SJSA1 (cell line): ENCODE data around the gene WDR82. TPM values are rescaled to one million over a fixed set of nuclear protein-coding genes. Genes with fewer than 3 reads are reported as not detected.

Source experiments
- DNase-seq, 2 experiments: peaks; one replicate each; pipeline ENCODE4 v3.0.0-alpha.2; 2015 to 2020; ENCODE audit warnings: low spot score in 2 of 2, low read depth in 1 of 2
- H3K27ac ChIP-seq: fragments of 250-450 bp; sonication (Bioruptor Pico); 2 replicates; pipeline ENCODE4 v1.5.1; 2020; ENCODE audit warnings: mild to moderate bottlenecking, moderate library complexity
- H3K27me3 ChIP-seq: fragments of 250-450 bp; sonication (Bioruptor Pico); replicated peaks from 2 replicates; pipeline ENCODE4 v1.5.1; 2020; ENCODE audit warnings: mild to moderate bottlenecking, moderate library complexity
- H3K36me3 ChIP-seq: fragments of 250-450 bp; sonication (Bioruptor Pico); 2 replicates; pipeline ENCODE4 v1.5.1; 2020; ENCODE audit warnings: mild to moderate bottlenecking
- H3K4me1 ChIP-seq: fragments of 250-450 bp; sonication (Bioruptor Pico); replicated peaks from 2 replicates; pipeline ENCODE4 v1.6.1; 2021; ENCODE audit warnings: mild to moderate bottlenecking
- H3K4me3 ChIP-seq: fragments of 250-450 bp; sonication (Bioruptor Pico); 2 replicates; pipeline ENCODE4 v1.5.1; 2020; ENCODE audit warnings: mild to moderate bottlenecking
- H3K9me3 ChIP-seq: fragments of 250-450 bp; sonication (Bioruptor Pico); replicated peaks from 2 replicates; pipeline ENCODE4 v1.5.1; 2020; ENCODE audit warnings: mild to moderate bottlenecking
- total RNA-seq: library from RNA; depleted of rRNA; stranded (reverse); fragments of >200 nt; shearing (Covaris generic); gene quantifications from 2 replicates; pipeline ENCODE4 v1.2.3, GENCODE V29; 2014

WDR82 gene
- total RNA-seq, 1 experiment from 2014 or later = 37.0 TPM

DNA sequence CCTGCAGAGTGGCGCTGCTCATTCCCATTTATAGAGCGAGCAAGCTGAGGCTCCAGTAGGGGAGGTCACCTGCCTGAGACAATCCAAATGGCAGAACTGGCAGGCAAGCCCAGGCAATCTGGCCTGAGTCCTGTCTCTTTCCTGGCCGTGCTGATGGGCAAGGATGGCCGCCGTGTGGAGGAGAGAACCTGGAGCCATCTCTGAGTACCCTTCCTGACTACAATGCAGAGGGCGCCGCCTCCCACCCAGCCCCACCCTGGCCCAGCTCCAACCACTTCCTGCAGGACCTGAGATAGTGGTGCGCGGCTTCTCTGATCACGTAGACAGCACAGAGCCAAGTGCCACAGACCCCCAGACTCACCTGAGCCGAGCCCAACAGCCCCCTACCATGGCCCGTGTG, 60.0 kb downstream of the WDR82 start:
- Histone ChIP-seq H3K36me3 (peaks cover 27% of the 10 kb centered on the region), H3K27me3 (no peaks in the 10 kb centered on the region), H3K27ac (no peak overlapping the region), H3K4me3 (no peak overlapping the region), H3K4me1 (peaks cover 12% of the 10 kb centered on the region), H3K9me3 (no peaks in the 10 kb centered on the region)
- no peak for DNase-seq

DNA sequence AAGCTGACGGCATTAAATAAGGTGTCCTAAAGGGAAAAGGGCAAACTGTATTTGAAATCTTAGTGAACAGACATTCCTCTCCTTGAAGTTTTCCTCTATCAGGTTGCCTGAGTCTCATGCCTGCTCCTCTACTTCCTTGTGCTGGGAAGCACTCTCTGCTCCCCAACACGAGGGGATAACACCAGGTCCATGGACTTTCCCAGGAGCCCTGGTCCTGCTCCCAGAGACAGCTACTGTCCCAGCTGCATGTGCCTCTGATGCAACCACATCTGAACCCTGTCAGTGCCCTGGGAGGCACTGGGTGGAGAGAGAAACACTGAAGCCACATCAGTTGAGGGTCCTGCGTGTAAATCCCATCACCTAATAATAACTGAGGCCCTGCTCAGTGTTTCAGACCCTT, 60.4 kb downstream of the WDR82 start:
- DNase-seq = no peak
- Histone ChIP-seq H3K36me3 (peaks cover 29% of the 10 kb centered on the region), H3K4me1 (peaks cover 12% of the 10 kb centered on the region), H3K9me3 (no peaks in the 10 kb centered on the region), H3K4me3 (no peak overlapping the region), H3K27ac (no peak overlapping the region), H3K27me3 (no peaks in the 10 kb centered on the region)

DNA sequence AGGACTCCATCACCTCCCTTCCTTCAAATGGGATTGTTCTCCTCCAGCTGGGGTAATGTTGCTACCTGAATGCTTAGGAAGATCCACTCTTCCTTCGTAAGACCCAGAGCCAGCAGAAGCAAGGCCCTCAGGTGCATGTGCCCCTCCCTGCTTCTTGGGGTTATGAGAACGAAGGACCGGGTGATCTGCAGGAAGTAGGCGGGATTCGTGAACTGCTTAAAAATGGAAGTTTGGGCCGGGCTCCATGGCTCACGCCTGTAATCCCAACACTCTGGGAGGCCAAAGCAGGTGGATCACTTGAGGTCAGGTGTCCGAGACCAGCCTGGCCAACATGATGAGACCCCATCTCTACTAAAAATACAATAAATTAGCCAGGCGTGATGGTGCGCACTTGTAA, 61.0 kb downstream of the WDR82 start:
- H3K4me1 ChIP-seq = peaks cover 12% of the 10 kb centered on the region
- no peak overlapping the region for H3K27ac ChIP-seq
- DNase-seq = no peak

DNA sequence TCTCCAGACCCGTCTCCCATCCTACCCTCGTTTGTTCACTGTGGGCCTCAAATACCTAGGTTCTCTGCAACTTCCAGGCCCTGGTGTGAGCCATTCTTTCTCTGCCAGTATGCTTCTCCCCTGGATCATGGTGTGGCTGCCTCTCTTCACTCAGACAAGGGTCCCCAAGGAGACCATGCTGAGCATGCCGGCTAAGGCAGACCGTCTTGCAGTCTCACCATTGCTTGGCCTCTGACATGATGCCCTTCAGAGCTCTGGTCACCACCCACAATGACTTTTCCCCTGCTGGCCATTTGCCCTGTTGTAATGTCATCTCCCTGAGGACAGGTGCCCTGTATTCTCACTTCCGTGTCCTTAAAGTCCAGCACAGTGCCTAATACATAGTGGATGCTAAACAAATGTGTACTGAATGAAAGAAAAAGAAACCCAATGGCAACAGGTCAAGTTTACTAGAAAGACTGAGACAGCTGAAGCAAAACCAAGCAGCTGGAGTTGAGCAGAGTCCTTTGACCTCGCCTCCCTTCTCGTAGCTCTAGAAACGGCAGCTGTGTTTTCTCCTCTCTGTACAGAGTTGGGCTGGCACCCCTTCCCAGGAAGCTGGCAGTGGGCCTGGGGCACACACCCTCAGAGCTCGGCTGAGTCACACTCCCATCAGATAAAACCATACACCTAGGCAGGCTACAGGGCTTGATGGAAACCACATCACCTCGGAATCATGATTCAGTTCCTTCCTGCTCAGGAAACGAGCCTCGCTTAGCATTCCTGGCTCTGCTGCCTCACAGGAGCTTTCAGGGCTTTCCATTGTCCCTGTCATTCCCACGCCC, 61.7 kb downstream of the WDR82 start:
- H3K4me1 ChIP-seq = peaks cover 12% of the 10 kb centered on the region
- H3K27ac ChIP-seq = no peak overlapping the region
- DNase-seq = no peak

More for the DNA sequence above, 61.0 kb downstream of the WDR82 start:
- H3K9me3 ChIP-seq = no peaks in the 10 kb centered on the region
- H3K4me3 ChIP-seq = no peak overlapping the region
- peaks cover 35% of the 10 kb centered on the region for H3K36me3 ChIP-seq
- no peaks in the 10 kb centered on the region for H3K27me3 ChIP-seq

DNA sequence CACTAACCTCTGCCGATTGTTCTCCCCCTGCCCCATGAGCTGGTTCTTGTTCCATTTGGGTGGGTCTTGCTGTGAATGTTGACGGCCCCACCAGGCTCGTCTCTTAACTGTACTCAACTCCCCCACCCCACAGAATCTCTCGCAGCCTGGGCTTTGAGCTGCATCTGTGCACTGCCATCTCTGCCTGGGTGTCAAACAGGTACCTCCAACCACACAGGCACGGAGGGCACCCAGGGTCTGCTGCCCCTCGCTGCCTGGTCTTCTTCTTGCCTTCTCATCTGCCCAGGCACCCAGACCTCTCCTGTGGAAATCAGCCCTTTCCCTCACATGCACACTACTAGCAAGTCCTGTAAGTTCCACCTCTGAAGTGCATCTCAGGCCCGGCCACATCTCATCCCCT, 63.1 kb downstream of the WDR82 start:
- no peaks in the 10 kb centered on the region for H3K27me3 ChIP-seq
- no peak for DNase-seq
- no peak overlapping the region for H3K27ac ChIP-seq
- peaks cover 53% of the 10 kb centered on the region for H3K36me3 ChIP-seq
- no peaks in the 10 kb centered on the region for H3K9me3 ChIP-seq
- H3K4me3 ChIP-seq = no peak overlapping the region
- H3K4me1 ChIP-seq = peaks cover 12% of the 10 kb centered on the region

More for the DNA sequence above, 61.7 kb downstream of the WDR82 start:
- Histone ChIP-seq H3K27me3 (no peaks in the 10 kb centered on the region), H3K4me3 (no peak overlapping the region), H3K36me3 (peaks cover 39% of the 10 kb centered on the region), H3K9me3 (no peaks in the 10 kb centered on the region)

DNA sequence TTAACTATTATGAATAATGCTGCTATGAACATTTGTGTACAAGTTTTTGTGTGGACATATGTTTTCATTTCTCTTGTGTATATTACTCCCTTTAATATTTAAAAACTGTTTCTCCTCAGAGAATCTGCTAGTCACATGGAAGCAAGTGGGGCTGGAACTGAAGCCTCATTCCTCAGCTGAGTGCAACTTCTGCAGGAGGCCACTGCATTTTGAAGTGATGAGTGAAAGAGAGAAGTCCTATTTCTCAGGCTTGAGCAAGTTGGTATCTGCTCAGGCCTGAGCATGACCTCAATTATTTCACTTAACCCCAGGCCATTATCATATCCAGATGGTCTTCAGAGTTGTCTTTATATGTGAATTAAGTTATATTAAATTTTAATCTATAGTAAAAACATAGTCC, 64.5 kb downstream of the WDR82 start:
- H3K9me3 ChIP-seq = no peaks in the 10 kb centered on the region
- no peak overlapping the region for H3K27ac ChIP-seq
- no peak overlapping the region for H3K4me3 ChIP-seq
- no peak for DNase-seq
- H3K4me1 ChIP-seq = peaks cover 12% of the 10 kb centered on the region
- no peaks in the 10 kb centered on the region for H3K27me3 ChIP-seq
- H3K36me3 ChIP-seq = peaks cover 68% of the 10 kb centered on the region

DNA sequence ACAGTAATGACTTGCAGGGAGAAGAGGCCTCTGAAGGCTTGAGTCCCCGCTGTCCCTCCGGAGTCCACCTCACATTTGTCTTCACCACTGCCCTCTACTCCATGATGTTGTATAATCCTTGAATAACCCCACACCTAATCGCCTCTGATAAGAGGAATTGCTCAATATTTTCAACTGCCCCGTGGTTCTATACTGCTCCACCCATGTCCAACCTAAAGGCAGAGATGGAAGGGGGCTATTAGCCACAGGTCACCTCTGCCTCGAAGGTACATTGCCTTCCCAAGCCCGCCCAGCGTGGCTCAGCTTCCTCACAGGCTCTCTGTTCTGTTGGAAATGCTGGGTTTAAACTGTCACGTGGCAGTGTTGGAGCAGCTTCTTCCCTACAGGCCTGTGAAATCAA, 65.4 kb downstream of the WDR82 start:
- peaks cover 77% of the 10 kb centered on the region for H3K36me3 ChIP-seq
- H3K4me1 ChIP-seq = peaks cover 12% of the 10 kb centered on the region
- H3K27me3 ChIP-seq = no peaks in the 10 kb centered on the region
- DNase-seq = no peak
- H3K27ac ChIP-seq = no peak overlapping the region
- no peak overlapping the region for H3K4me3 ChIP-seq
- H3K9me3 ChIP-seq = no peaks in the 10 kb centered on the region

DNA sequence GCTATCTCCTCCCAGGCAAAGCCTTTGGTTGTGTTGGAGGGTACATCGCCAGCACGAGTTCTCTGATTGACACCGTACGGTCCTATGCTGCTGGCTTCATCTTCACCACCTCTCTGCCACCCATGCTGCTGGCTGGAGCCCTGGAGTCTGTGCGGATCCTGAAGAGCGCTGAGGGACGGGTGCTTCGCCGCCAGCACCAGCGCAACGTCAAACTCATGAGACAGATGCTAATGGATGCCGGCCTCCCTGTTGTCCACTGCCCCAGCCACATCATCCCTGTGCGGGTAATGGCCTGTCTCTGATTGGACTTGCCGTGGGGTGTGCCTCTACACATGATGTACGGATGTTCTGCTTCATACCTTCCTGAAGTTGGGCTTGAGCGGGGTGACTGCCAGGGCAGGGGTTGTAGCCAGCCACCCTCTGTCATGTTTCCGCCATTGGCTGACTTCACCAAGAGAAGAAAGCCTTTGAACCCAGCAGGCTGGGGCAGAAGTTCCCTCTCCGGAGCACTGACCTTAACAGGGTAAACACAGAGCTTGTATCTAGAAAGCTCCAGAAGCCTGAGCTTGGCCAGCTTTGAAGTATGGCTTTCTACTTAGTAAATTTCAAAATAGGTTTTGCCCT, 67.1 kb downstream of the WDR82 start:
- DNase-seq = no peak
- peaks cover 93% of the 10 kb centered on the region for H3K36me3 ChIP-seq

DNA sequence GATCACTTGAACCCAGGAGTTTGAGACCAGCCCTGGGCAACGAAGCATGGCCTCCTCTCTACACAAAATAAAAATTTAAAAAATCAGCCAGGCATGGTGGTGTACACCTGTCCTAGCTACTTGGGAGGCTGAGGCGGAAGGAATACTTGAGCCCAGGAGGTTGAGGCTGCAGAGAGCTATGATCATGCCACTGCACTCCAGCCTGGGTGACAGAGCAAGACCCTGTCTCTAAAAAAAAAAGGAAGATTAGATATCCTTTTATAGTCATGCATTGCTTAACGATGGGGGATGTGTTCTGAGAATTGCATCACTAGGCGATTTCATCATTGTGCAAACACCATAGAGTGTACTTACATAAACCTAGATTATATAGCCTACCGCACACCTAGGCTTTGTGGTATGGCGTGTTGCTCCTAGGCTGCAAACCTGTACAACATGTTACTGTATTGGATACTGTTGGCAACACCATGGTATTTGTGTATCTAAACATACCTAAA, 67.9 kb downstream of the WDR82 start:
- Histone ChIP-seq H3K9me3 (no peaks in the 10 kb centered on the region), H3K27ac (no peak overlapping the region), H3K36me3 (peaks cover 96% of the 10 kb centered on the region), H3K27me3 (no peaks in the 10 kb centered on the region), H3K4me3 (no peak overlapping the region), H3K4me1 (no peaks in the 10 kb centered on the region)
- DNase-seq = no peak

More for the DNA sequence above, 67.1 kb downstream of the WDR82 start:
- H3K27me3 ChIP-seq = no peaks in the 10 kb centered on the region
- H3K27ac ChIP-seq = no peak overlapping the region
- H3K4me1 ChIP-seq = no peaks in the 10 kb centered on the region; the same call in 1 of the 2 replicates
- H3K9me3 ChIP-seq = no peaks in the 10 kb centered on the region
- H3K4me3 ChIP-seq = no peak overlapping the region

DNA sequence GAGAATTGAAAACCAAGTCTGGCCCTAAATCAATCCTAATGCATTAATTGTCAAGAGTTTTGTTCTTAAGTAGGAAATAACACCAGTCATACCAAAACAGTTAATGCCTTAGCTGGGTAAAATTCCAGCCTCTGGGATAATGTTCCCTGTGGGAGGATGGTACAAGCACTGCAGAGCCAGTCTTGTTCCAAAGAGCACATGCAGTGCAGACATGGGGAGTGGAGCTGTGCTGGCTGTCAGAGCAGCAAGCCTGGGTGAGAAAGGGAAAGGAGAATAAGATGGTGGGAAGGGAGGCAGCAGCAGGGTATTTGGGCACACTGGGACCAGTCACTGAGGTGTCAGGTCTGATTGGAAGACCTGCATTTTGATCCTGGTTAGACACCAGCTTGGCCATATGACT, 68.4 kb downstream of the WDR82 start:
- no peak for DNase-seq
- Histone ChIP-seq H3K4me1 (no peaks in the 10 kb centered on the region), H3K36me3 (peaks cover 96% of the 10 kb centered on the region), H3K27ac (no peak overlapping the region), H3K9me3 (no peaks in the 10 kb centered on the region), H3K27me3 (no peaks in the 10 kb centered on the region), H3K4me3 (no peak overlapping the region)

DNA sequence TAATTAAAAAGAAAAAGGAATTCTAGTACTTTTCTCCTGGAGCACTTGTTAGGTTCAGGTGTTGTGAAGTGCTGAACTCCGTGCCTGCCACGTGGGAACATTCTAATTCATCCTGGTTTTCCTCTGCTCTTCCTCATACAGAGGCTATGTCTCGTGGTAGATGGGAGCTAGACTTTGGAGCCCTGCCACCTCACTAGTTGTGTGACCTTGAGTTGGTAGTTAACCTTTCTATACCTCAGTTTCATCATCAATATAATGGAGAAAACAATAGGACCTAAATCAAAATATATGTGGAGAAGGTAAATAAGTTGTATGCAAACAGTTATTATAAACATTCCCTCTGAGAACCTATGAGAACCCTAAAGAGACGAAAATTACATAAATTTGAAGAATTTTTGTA, 69.9 kb downstream of the WDR82 start:
- Histone ChIP-seq H3K36me3 (peaks cover 96% of the 10 kb centered on the region), H3K27me3 (no peaks in the 10 kb centered on the region), H3K9me3 (no peaks in the 10 kb centered on the region), H3K4me1 (no peaks in the 10 kb centered on the region), H3K27ac (no peak overlapping the region), H3K4me3 (no peak overlapping the region)
- DNase-seq = no peak

DNA sequence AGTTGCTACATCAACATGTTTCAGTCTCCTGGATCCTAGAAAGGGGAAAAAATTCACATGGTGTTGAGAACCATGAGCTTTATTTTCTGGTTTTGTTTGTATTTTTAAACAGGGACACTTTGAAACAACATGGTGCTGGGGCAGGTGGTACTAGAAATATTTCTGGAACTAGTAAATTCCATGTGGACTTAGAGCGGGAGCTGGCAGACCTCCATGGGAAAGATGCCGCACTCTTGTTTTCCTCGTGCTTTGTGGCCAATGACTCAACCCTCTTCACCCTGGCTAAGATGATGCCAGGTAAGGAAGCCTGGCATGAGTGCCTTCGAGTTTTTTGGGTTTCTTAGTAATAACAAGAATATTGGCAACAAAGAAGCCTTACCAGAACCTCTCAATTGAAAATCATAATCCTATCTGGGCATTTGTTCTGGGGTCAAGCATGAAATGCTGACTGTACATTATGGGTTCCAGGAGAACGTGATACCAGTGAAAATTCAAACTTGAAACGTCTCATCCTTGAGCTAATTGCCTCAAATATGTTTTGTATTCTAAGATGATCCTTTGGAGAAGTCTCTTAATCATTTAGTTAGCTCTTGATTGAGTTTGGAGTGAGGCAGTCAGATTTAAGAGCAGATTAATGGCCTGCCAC, 72.6 kb downstream of the WDR82 start:
- DNase-seq = no peak
- H3K36me3 ChIP-seq = peaks cover 100% of the 10 kb centered on the region
- H3K27me3 ChIP-seq = no peaks in the 10 kb centered on the region
- no peaks in the 10 kb centered on the region for H3K9me3 ChIP-seq
- no peak overlapping the region for H3K27ac ChIP-seq
- H3K4me1 ChIP-seq = peaks cover 7% of the 10 kb centered on the region
- H3K4me3 ChIP-seq = no peak overlapping the region
